KMS-11 (cell line): ENCODE data around the gene BUB3.

Experiments used
- H2AFZ ChIP-seq: fragments of 200-600 bp; sonication (generic); 2 replicates; pipeline ENCODE4 v1.6.1; 2016; ENCODE audit warnings: antibody characterized with exemption, mixed run types, low read depth
- H3K27ac ChIP-seq: fragments of 200-600 bp; sonication (generic); 2 replicates; pipeline ENCODE4 v1.6.1; 2016; ENCODE audit warnings: mild to moderate bottlenecking, mixed run types
- H3K27me3 ChIP-seq: fragments of 200-600 bp; sonication (generic); 2 replicates; pipeline ENCODE4 v1.6.1; 2017; ENCODE audit warnings: mild to moderate bottlenecking, low read depth, mixed run types, moderate library complexity; ENCODE audit not compliant: insufficient read depth
- H3K36me3 ChIP-seq: fragments of 200-600 bp; sonication (generic); 2 replicates; pipeline ENCODE4 v1.6.1; 2017; ENCODE audit warnings: mild to moderate bottlenecking, mixed run types; ENCODE audit not compliant: insufficient read depth
- H3K4me1 ChIP-seq: fragments of 200-600 bp; sonication (generic); 2 replicates; pipeline ENCODE4 v1.6.1; 2016; ENCODE audit warnings: mild to moderate bottlenecking, low read depth, mixed run types; ENCODE audit not compliant: poor library complexity, severe bottlenecking
- H3K4me2 ChIP-seq: fragments of 200-600 bp; sonication (generic); 2 replicates; pipeline ENCODE4 v1.7.0; 2016; ENCODE audit warnings: mild to moderate bottlenecking, mixed run types
- H3K4me3 ChIP-seq: fragments of 200-600 bp; sonication (generic); IDR thresholded peaks from 2 replicates; pipeline ENCODE4 v1.6.1; 2017; ENCODE audit warnings: low read depth, low read length, mixed read lengths; ENCODE audit not compliant: insufficient read depth
- H3K79me2 ChIP-seq: fragments of 200-600 bp; sonication (generic); 2 replicates; pipeline ENCODE4 v1.6.1; 2016; ENCODE audit warnings: low read depth, mixed run types; ENCODE audit not compliant: insufficient read depth
- H3K9ac ChIP-seq: fragments of 200-600 bp; sonication (generic); 2 replicates; pipeline ENCODE4 v1.6.1; 2016; ENCODE audit warnings: mild to moderate bottlenecking, mixed run types
- H4K20me1 ChIP-seq: fragments of 200-600 bp; sonication (generic); 2 replicates; pipeline ENCODE4 v1.6.1; 2016; ENCODE audit warnings: mild to moderate bottlenecking, mixed run types; ENCODE audit not compliant: insufficient read depth
- TF ChIP-seq, protein P1 (sequence below): fragments of 200-600 bp; sonication (generic); conservative IDR thresholded peaks from 2 replicates; pipeline ENCODE4 v1.6.1; 2017; ENCODE audit warnings: low read depth, mild to moderate bottlenecking, antibody characterized with exemption, low read length, moderate library complexity, mixed read lengths

Gene BUB3

DNA sequence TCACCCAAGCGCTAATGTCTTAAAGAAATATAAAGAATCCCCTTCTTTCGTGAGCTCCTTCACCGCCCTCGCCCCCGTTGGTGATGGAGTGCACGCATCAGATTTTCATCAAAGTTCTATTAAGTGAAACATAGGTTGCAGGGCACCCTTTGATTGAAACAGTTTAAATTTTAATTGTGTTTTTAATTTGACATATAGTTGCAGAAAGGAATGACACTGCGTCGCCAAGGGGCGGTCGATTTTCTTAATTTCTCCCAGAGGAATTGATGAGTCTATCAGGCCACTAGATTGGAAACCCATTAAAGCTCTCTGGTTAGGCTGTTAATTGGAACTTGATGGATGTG is 10.4 kb upstream of the BUB3 start:
- Histone ChIP-seq H4K20me1 (no peaks in the 10 kb centered on the region), H3K4me2 (no peak overlapping the region), H3K27ac (no peak overlapping the region), H2AFZ (no peak overlapping the region), H3K79me2 (no peaks in the 10 kb centered on the region), H3K9ac (no peak overlapping the region), H3K4me3 (no peak overlapping the region), H3K4me1 (no peaks in the 10 kb centered on the region), H3K27me3 (no peaks in the 10 kb centered on the region), H3K36me3 (no peaks in the 10 kb centered on the region)
- TF ChIP-seq, protein P1, sequence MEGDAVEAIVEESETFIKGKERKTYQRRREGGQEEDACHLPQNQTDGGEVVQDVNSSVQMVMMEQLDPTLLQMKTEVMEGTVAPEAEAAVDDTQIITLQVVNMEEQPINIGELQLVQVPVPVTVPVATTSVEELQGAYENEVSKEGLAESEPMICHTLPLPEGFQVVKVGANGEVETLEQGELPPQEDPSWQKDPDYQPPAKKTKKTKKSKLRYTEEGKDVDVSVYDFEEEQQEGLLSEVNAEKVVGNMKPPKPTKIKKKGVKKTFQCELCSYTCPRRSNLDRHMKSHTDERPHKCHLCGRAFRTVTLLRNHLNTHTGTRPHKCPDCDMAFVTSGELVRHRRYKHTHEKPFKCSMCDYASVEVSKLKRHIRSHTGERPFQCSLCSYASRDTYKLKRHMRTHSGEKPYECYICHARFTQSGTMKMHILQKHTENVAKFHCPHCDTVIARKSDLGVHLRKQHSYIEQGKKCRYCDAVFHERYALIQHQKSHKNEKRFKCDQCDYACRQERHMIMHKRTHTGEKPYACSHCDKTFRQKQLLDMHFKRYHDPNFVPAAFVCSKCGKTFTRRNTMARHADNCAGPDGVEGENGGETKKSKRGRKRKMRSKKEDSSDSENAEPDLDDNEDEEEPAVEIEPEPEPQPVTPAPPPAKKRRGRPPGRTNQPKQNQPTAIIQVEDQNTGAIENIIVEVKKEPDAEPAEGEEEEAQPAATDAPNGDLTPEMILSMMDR = no peak

DNA sequence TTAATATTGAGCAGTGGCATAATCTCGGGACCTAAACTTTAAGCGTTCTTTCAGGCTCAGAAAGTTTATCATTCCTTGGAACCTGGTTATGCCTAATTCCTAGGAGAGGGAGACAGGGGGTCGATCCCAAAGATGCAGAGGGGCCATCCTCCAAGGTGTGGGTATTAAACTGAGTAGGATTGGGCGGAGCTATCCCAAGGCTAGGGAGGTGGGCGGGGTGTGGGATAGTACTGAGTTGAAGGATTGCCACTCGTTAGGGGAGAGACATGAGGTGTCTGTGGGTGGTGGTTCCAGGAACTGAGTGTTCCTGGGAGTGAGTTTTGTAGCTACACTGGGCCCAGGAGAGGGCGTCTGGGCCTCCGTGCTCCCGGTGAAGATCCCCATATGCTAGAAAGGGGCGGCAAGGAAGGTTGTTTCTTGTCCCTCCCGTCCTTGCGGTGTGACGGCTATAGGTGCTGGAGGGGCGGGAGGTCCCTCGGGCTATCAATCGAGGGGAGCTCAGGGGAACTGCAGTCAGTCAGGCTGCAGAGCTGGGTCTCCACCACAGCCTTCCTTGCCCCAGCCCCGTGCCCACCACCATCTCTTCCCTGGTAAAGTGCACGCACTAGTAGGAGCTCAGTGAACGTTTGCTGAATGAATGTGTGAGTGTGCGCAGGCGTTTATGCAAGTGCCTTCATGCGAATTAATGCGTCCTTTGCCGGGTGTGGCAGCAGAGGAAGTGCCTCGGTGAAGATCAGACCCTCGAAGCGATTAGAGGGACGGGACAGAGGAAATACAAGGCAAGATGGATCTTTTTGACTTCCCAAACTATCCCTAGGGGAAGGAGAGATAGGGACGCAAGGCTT is 9.3 kb upstream of the BUB3 start:
- Histone ChIP-seq H2AFZ (no peak overlapping the region), H3K27me3 (no peaks in the 10 kb centered on the region), H3K9ac (no peak overlapping the region), H3K4me3 (no peak overlapping the region), H3K27ac (no peak overlapping the region), H3K36me3 (no peaks in the 10 kb centered on the region), H3K4me1 (no peaks in the 10 kb centered on the region), H4K20me1 (no peaks in the 10 kb centered on the region), H3K4me2 (no peak overlapping the region), H3K79me2 (no peaks in the 10 kb centered on the region)
- TF ChIP-seq, protein P1 = no peak

GRCh38 chr10:123145542-123146012 is 8.6 kb upstream of the BUB3 start:
- Histone ChIP-seq H3K79me2 (no peaks in the 10 kb centered on the region), H2AFZ (no peak overlapping the region), H3K4me2 (no peak overlapping the region), H3K4me1 (no peaks in the 10 kb centered on the region), H3K27me3 (no peaks in the 10 kb centered on the region), H4K20me1 (no peaks in the 10 kb centered on the region), H3K9ac (no peak overlapping the region), H3K27ac (no peak overlapping the region), H3K4me3 (no peak overlapping the region), H3K36me3 (no peaks in the 10 kb centered on the region)
- TF ChIP-seq, protein P1 = no peak

DNA sequence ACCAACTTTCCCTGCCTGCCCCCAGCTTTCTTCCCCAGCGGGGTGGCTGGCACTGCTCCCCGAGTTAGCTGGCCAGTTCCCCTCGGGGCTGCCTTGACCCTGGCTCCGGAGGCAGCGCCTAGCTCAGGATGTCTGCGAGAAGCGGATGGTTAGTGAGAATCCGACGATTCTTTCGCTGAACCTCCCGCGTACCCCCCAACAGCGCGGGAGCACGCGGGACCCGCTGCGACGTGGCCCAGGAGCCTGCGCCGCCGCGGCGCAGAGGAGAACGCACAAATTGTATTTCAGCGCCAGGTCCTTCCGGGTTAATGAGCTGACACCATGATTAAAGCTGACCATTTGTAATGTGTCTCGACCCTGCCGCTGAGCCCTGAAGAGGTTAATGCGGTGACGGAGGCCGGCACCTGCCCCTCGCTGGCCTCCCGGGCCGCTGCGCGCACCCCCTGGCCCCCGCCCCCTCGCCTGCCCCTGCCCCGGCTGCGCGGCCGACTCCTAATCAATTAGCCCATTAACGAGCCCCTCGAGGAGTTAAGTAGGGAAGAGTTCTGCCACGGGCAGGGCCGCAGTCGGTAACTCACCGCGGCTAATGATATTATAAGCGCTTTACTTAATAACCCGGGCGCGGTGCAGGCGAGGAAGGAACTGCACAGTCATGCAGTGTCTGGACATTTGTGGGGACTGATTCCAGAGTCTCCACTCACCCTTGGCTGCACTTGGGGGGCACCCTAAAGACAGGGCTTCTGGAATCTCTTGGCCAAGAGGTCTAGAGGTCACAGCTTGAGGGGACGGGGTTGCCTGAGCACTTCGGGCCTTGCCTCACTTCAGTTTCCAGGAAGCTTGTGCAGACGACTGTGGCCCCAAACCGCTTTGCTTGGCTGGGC is 7.9 kb upstream of the BUB3 start:
- H3K4me3 ChIP-seq = no peak overlapping the region
- no peak overlapping the region for H3K9ac ChIP-seq
- TF ChIP-seq, protein P1 = no peak
- no peaks in the 10 kb centered on the region for H3K79me2 ChIP-seq
- no peaks in the 10 kb centered on the region for H4K20me1 ChIP-seq
- H3K4me2 ChIP-seq = no peak overlapping the region
- no peaks in the 10 kb centered on the region for H3K4me1 ChIP-seq
- no peaks in the 10 kb centered on the region for H3K27me3 ChIP-seq
- H2AFZ ChIP-seq = no peak overlapping the region
- no peak overlapping the region for H3K27ac ChIP-seq
- H3K36me3 ChIP-seq = no peaks in the 10 kb centered on the region
